Activated B cell treated with CpG ODN at 0.5 μM for 24 hours (primary cell): ENCODE measurements around the gene ASMT. TPM values are rescaled to one million over a fixed set of nuclear protein-coding genes. Genes with fewer than 3 reads are reported as not detected.
A peak's percentile ranks its signal among the peaks of the same experiment; 100 is the strongest.

ENCODE experiments used
- ATAC-seq: fragments of 200-7000 bp; cut with Tn5 transposase; one replicate; pipeline ENCODE4 v1.10.0; 2021; ENCODE audit warnings: low read depth, mild to moderate bottlenecking, moderate library complexity
- CTCF ChIA-PET: fragments of 350-600 bp; sonication (Branson Sonifier 250); formaldehyde crosslinking; loops from one replicate; lab custom pipeline; 2021; ENCODE audit warnings: antibody characterized with exemption; lab: Charles Lee
- POLR2A ChIA-PET: fragments of 350-600 bp; sonication (Branson Sonifier 250); formaldehyde crosslinking; loops from one replicate; lab custom pipeline; 2021; ENCODE audit warnings: antibody characterized with exemption; lab: Charles Lee
- DNase-seq: peaks from one replicate; pipeline ENCODE4 v3.0.0; 2022
- H3K27ac Mint-ChIP-seq: one replicate; pipeline ENCODE4 v1.8.0; 2020; ENCODE audit warnings: mixed read lengths
- H3K27me3 Mint-ChIP-seq: one replicate; pipeline ENCODE4 v1.8.0; 2021; ENCODE audit warnings: mixed read lengths
- H3K36me3 Mint-ChIP-seq: one replicate; pipeline ENCODE4 v1.8.0; 2021; ENCODE audit warnings: low read depth, mixed read lengths
- H3K4me1 Mint-ChIP-seq: one replicate; pipeline ENCODE4 v1.8.0; 2021; ENCODE audit warnings: mixed read lengths
- H3K4me3 Mint-ChIP-seq: one replicate; pipeline ENCODE4 v1.8.0; 2020; ENCODE audit warnings: mild to moderate bottlenecking, mixed read lengths
- H3K9me3 Mint-ChIP-seq: one replicate; pipeline ENCODE4 v1.8.0; 2020; ENCODE audit warnings: mixed read lengths
- intact Hi-C: fragments of 100-400 bp; cut with micrococcal nuclease; formaldehyde crosslinking; loops from one replicate; pipeline ENCODE4 v1.15.1; 2024
- total RNA-seq: library from RNA; stranded (reverse); gene quantifications from 2 replicates; pipeline ENCODE4 v1.2.3, GENCODE V29; 2022
- TF ChIP-seq, protein P1 (sequence below): fragments of 200-600 bp; IDR thresholded peaks from one replicate; pipeline ENCODE4 v1.8.0; 2022; ENCODE audit warnings: antibody characterized with exemption, mild to moderate bottlenecking

ASMT gene
- total RNA-seq, 1 donor from 2014 or later, result 0.44 TPM

DNA sequence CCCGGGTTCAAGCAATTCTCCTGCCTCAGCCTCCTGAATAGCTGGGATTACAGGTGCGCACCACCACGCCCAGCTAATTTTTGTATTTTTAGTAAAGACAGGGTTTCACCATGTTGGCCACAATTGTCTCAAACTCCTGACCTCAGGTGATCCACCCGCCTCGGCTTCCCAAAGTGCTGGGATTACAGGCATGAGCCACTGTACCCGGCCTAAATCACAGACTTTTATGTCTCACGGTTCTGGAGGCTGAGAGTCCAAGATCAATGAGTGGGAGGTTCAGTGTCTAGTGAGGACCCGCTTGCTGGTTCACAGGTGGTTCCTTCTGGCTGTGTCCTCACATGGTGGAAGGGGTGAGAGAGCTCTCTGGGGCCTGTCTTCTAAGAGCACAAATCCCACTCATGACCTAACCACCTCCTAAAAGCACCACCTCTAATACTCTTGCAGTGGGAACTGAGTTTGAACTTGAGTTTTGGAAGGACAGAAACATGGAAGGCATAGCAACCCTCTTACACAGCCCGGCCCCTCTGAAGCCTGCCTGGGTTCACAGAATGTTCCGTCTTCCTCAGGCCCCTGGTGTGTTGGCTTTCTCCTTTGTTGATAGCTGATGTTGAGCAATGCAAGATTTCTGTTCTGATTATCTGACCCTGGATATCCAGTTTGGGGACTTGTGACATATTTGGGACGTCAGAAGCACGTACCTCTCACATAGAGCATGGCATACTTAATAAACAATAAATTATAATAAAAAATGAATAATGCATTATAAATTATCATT is 25.3 kb upstream of the ASMT start:
- ATAC-seq, result no peak
- DNase-seq, result peak; percentile 14
- CTCF ChIA-PET, result no interaction called here

DNA sequence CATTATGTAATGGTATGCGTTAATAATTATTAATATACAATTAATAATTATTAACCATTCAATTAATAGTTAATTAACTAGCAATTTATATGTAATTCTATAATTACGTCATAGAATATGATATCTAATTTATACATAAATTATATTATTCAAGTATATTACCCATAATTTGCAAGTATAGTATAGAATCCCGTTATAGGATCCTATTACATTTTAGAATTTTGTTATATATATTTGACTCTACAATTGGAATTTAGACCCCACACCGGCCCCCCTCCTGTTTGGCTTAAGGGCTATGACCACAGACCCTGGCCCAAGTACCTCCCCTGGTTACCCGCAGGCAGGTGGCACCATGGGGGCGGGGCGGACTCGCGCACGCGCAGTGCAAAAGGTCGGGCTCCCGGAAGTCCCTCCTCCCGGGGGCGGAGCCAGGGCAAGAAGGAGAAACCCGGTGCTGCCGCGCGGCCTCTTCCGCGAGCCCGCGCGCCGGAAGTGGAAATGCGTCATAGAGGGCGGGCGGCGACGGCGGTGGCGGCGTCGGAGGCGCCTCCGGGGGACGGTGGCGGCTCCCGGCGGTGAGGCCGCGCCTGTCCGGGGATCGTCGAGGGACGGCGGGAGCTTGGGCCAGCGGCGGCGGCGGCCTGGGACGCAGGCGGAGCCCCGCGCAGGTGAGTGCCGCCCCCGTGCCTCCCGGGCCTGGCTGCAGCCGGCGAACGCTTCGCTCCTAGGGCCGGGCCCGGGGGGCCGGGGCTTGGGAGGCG is 23.6 kb upstream of the ASMT start, which contains the start of gene AKAP17A:
Gene AKAP17A, plus strand, starts transcription at position 503 of the 761 bp plus-strand sequence. CDS start 1,859 bp downstream, outside the sequence.
- Mint-ChIP-seq H3K36me3 (peaks cover 40% of the 10 kb centered on the region), H3K9me3 (no peaks in the 10 kb centered on the region), H3K27me3 (no peaks in the 10 kb centered on the region), H3K27ac (peak within 1 kb of the TSS; percentile 83), H3K4me1 (peaks cover 51% of the 10 kb centered on the region), H3K4me3 (peak within 1 kb of the TSS; percentile 91)
- ATAC-seq (peak; percentile 84), DNase-seq (peak; percentile 100)
- ChIA-PET POLR2A (no interaction called here), CTCF (no interaction called here)
- TF ChIP-seq, protein P1, sequence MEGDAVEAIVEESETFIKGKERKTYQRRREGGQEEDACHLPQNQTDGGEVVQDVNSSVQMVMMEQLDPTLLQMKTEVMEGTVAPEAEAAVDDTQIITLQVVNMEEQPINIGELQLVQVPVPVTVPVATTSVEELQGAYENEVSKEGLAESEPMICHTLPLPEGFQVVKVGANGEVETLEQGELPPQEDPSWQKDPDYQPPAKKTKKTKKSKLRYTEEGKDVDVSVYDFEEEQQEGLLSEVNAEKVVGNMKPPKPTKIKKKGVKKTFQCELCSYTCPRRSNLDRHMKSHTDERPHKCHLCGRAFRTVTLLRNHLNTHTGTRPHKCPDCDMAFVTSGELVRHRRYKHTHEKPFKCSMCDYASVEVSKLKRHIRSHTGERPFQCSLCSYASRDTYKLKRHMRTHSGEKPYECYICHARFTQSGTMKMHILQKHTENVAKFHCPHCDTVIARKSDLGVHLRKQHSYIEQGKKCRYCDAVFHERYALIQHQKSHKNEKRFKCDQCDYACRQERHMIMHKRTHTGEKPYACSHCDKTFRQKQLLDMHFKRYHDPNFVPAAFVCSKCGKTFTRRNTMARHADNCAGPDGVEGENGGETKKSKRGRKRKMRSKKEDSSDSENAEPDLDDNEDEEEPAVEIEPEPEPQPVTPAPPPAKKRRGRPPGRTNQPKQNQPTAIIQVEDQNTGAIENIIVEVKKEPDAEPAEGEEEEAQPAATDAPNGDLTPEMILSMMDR, result no peak
- intact Hi-C loops, result loop anchor here (1.0 to 5.0 kb wide), 11 partner anchors 54 to 1106 kb away; partner anchors contain the start of genes P2RY8 and SLC25A6

More for the DNA sequence above, 25.3 kb upstream of the ASMT start:
- H3K9me3 Mint-ChIP-seq, result no peaks in the 10 kb centered on the region
- no peaks in the 10 kb centered on the region for H3K27me3 Mint-ChIP-seq
- H3K27ac Mint-ChIP-seq, result peak overlapping the region; percentile 83
- peak overlapping the region; percentile 12 for H3K4me3 Mint-ChIP-seq
- TF ChIP-seq, protein P1, result no peak
- peaks cover 49% of the 10 kb centered on the region for H3K4me1 Mint-ChIP-seq
- peaks cover 24% of the 10 kb centered on the region for H3K36me3 Mint-ChIP-seq
- intact Hi-C loops, result loop anchor here (2.0 to 5.0 kb wide), 6 partner anchors 53 to 1107 kb away; partner anchors contain the start of gene P2RY8
- POLR2A ChIA-PET, result no interaction called here

DNA sequence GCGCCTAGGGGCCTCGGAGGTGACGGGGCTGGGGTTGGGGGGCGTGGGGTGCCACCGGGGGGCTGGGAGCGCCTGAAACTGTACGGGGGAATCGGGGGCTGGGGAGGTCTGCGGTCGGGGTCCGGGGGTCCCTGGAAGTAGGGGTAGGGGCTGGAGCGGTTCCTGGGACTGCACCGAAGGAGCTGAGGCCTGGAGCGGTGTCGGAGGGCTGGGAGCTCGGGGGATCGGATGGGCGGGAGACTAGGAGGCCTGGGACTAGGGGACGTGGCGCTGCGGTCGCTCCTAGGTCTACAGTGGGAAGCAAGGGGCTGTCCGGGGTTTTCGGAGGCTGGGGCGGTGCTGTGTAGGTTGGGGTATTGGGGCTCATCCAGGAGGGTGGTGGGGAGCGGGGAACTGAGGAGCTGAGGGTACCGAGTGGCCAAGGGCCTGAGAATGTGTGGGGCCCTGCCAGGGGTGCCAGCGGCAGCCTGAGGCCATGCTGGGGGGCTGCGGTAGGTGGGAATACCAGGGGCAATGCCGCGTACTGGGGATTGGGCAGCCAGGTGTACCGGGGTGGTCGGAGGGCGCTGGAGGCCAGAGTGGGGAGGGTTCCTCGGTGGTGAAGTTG is 22.9 kb upstream of the ASMT start:
- H3K9me3 Mint-ChIP-seq, result no peaks in the 10 kb centered on the region
- H3K27ac Mint-ChIP-seq, result peak overlapping the region; percentile 81
- ChIA-PET CTCF (no interaction called here), POLR2A (no interaction called here)
- DNase-seq (peak; percentile 25), ATAC-seq (peak; percentile 1)
- TF ChIP-seq, protein P1, result no peak
- peaks cover 44% of the 10 kb centered on the region for H3K36me3 Mint-ChIP-seq
- peak overlapping the region; percentile 91 for H3K4me3 Mint-ChIP-seq
- intact Hi-C loops, result loop anchor here (1.0 to 5.0 kb wide), 11 partner anchors 55 to 1105 kb away; partner anchors contain the start of genes P2RY8 and SLC25A6
- H3K4me1 Mint-ChIP-seq, result peaks cover 45% of the 10 kb centered on the region
- no peaks in the 10 kb centered on the region for H3K27me3 Mint-ChIP-seq

DNA sequence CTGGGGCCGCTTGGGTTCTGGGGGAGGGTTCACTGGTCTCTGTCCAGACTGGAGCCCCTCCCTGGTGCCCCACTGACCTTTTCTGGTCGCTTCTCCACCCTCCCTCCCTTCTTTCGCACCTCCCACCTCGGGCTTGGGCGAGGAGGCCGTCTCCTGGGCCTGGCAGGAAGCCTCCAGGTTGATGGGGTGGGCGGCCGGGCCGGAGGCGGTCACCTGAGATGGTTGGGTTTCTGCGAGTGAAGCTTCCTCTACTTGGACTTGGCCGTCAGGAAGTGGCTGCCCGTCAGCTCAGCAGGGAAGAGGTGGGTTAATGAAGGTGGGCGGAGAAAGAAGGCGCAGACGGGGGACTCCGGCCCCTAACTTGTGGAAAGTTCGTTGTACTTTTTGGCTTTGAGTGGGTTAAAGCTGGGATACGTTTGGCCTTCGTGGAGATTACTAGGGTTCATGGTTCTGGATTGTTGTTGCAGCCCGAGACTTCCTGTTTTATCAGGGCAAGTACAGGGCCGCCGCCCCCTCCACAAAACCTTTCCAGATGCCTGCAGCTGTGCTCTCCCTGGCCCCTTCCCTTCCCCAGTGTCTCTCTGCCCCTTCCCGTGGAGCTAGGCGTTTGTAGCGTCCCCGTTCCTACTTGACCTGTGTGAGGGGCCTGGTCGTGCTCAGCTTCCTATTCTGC is 22.3 kb upstream of the ASMT start:
- ATAC-seq (peak; percentile 9), DNase-seq (no peak)

More for the DNA sequence above, 22.3 kb upstream of the ASMT start:
- Mint-ChIP-seq H3K27ac (peak overlapping the region; percentile 81), H3K4me3 (peak overlapping the region; percentile 91), H3K27me3 (no peaks in the 10 kb centered on the region), H3K4me1 (peaks cover 41% of the 10 kb centered on the region), H3K9me3 (no peaks in the 10 kb centered on the region), H3K36me3 (peaks cover 51% of the 10 kb centered on the region)
- POLR2A ChIA-PET, result no interaction called here
- TF ChIP-seq, protein P1, result no peak
- intact Hi-C loops, result loop anchor here (5.0 kb wide), 2 partner anchors 345 to 1015 kb away; no protein-coding TSS in a partner anchor
- CTCF ChIA-PET, result no interaction called here
